GM19023 (cell line): Measurements from ENCODE around the gene ABAT.

ENCODE experiments used
- ATAC-seq: cut with Tn5 transposase; IDR thresholded peaks from one replicate; pipeline ENCODE4 v1.9.1; 2021; ENCODE audit warnings: mild to moderate bottlenecking, moderate library complexity; ENCODE audit not compliant: unreplicated experiment

The ABAT gene

DNA sequence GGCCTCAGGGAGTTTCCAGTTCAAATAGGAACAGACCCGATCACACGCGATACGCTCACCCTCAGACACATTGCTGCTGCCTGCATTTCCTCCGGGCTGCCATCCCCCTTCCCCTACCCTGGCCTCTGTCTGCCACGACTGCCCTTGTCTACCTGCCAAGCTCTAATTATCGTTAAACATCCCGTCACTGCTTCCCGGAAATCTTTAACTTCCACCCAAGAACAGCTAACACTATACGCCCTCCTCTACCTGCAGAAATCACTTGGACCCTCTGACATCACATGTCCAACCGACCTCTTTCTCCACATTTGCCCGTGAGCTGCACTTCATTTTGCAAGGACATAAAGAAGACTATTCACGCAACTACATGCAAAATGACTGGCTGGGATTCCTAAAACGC lies 40.4 kb downstream of the ABAT start:
- no peak for ATAC-seq

DNA sequence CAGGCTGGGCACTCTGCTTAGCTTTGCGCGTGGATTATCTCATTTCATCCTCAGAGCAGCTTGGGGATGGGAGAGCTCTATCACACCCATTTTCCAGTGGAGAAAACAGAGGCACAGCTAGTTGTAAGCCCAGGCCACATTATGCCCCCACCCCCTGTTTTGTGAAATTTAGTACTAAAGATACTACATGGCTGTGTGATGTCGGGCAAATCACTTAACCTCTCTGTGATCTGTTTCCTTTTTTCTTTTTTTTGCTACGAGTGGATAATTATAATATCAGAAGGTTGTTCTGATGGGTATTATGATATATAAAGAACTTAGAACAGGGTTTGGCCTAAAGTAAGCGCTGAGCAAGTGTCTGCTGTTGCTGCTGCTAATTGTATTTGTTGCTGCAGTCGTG lies 41.6 kb downstream of the ABAT start:
- no peak for ATAC-seq

DNA sequence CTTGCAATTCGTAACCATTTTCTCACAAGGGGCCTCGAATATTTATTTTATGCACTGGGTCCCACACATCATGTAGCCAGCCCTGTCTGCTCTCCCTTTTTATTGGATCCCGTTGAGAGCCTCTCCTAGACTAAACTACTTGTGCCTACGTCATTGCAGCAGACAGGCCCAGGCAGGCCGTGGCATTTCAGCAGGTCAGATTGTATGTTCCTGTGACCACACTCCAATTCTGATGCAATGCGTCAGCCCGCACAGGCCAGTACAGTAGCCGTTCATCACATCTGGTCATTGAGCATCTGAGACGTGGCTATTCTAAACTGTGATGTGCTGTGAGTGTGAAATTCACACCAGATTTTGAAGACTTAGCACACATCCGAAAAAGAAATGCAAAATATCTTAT lies 42.2 kb downstream of the ABAT start:
- ATAC-seq = no peak

DNA sequence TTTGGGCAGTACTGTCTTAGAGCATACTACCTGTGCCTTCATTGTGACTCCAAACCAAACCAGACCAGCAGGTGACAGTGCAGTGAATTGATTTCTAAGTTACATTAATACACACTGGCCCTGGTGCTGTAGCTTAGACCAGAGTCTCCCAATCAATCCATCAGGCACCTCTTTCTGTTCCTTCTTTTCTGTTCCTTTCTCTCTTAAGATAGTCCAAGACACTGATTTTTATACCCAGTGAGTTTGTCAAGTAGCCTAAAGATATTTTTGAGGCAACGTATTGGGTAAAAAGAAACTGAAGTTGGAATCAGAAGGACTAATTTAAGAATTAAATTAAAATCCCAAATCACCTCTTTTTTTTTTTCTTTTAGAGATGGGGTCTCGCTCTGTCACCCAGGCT lies 43.1 kb downstream of the ABAT start:
- ATAC-seq = no peak

DNA sequence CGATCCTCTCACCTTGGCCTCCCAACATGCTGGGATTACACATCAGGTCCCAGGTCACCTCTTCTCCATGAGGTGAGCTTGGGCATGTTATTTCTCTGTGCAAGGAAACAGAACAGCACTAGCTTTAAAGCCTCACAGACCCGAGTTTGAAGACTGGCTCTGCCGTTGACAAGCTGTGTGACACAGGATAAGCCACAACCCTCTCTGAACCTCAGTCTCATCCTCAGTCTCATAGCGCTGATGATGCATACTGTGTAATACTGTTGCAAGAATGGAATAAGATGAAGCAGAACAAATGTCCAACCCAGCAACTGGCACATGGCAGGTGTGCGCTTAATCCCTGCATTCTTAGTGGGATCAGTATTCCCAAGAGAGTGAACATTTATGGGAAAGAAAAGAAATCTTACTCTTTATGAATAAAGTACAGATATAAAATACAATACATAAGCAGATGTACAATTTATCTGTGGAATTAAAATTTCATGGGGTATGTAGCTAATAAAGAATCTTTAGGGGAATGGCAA lies 43.5 kb downstream of the ABAT start:
- no peak for ATAC-seq

DNA sequence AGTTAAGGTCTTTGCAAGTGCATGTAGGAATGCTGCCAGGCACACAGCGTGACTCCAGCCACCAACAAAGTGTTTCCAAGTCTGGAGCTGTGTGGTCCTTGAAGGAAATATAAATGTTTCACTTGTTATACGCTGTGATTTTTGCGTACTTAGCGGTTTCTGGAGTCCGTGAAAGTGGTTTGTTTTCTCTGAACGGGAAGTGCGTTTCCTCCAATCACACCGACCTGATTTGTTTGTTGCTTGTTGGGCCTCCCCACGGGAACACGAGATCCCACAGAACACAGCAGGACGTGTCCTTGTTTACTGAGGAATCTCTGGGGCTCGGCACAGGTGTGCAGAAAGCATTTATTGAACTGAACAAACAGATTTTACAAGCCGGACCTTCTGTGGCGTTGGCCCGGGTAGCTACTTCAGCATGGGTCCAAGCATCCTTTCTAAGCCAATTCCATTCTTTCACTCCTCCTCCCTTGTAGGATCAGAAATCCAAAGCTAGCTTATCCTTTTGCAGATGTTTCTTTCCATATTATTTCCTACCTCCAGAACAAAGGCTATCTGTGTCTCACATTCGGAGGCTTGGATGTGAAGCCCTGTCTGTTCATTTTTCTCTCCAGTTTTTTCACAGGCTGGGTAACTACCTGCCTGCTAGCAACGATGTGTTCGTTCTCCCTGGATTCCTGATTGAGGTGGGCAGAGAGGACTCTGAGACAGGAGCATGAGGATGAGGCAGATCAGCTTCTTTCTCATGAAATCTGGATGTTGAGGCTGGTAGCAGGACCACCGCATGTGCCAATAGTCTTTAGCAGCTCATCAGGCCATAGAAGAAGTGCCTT lies 44.6 kb downstream of the ABAT start:
- no peak for ATAC-seq

DNA sequence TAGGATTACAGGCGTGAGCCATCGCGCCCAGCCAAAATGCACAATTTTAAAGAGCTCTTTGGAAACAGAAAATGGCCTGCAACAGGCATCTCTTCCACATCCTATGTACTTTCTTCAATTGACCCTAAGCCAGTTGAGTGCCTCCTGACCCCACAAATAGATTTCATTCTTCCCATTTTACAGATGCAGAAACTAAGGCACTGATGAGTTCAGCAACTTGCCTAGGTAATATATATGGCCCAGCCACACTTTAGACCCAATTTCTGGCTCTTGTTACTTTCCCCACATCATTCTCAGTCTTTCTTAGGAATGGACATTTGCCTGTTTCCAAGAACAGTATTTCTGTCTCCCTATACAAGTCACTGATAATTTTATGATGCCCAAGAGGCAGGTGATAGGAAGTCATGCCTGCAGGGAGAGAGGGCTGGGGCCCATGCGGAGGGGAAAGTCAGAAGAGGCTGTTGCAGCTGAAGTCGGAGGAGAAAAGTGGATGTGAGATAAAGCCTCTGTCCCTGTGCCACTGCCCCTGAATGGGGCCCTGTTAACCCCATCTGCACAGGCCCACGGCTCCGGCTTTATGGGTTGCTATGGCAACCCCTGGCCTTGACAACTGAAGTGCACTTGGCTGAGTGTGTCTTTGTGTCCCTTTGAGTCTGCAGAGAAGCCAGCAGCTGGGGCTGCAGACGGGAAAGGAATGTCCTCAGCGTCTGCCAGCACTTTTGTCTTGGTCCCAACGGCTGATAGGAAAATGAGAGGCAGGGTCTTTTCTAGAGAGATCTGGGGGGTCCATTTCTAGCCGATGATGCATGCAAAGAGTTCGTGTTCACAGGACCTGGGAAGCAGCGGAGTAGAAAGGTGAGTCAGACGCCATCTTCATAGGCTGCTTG lies 45.9 kb downstream of the ABAT start:
- ATAC-seq = no peak

DNA sequence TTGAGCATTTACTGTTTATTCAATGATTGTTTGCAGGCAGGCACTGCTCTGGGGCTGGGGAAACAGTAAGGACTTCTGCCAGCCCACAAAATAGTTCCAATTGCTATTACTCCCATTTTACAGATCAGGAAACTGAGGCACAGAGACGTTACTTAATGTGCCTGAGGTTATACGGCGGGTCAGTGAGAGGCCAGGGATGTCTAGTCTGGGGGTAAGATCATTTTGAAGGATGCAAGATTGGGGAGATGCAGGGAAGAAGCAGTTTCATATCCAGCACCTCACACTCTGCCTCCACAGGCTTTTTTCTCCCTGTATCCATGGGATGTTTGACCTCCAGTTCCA lies 46.5 kb downstream of the ABAT start:
- no peak for ATAC-seq

DNA sequence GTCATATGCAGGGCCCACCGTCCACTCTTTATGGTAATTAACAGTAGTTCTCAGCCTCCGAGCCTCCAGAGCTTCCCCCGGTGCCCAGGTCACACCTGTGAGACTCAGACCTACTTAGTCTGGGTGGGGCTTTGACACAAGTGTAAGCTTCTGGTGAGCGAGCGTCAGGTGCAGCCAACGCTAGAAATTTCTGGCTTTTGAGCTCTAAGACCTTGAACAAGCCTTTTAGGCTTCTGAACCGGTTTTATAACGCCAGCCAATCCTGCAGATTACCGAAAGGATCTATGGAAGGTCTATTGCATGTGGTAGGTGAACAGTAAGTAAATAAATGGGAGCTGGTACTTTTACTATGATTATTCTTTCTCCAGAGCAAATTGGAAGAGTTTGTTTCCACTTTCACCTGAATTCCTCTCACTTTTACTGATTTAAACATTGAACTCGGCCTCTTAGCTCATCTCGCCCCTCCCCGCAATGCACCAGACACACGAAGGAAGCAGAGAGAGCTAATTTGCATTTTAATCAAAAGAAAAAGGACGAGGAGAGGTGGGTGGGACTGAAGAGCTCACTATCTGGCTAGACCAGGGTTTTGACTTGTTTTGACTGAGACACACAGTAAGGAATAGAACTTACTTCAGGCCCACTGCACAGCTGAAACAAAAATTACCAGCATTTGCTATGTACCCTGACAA lies 47.1 kb downstream of the ABAT start:
- ATAC-seq = no peak

DNA sequence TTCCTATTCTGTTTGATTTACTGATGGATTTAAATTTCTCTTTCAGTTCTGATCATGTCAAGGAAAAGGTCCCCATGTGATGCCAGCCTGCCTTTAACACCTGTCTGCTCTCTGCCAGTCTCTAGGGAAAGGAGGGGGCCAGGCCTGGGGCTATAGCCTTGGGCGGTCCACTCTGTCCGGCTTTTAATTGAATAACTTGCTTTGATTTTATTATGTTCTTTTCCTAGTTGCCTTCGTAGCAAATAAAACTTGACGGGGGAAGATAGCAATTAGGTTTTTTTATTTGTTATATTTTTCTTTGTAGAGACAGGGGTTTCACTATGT lies 47.6 kb downstream of the ABAT start:
- ATAC-seq = no peak

DNA sequence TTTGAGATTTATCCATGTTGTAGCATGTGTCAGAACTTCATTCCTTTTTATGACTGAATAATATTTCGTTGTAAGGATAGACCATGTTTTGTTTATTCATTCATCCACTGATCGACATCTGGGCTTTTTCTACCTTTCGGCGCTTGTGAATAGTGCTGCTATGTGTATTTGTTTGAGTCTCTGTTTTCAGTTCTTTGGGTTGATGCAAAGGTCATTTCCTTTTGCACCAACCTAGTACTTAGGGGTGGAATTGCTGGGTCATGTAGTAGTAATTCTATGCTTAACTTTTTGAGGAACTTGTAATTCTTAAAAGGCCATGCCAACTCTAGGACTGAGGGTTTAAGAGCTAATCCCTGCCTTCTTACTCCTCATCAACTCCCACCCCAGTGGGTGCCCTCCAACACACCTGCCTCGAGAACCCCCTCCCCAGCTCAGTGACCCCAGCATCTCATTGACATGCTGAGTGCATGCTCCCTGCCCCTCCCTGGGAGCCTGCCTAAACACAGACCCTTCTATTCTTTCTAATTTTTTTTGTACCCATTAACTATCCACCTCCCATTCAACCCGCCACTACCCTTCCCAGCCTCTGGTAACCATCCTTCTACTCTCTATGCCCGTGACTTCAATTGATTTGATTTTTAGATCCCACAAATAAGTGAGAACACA lies 51.2 kb downstream of the ABAT start:
- ATAC-seq = no peak

DNA sequence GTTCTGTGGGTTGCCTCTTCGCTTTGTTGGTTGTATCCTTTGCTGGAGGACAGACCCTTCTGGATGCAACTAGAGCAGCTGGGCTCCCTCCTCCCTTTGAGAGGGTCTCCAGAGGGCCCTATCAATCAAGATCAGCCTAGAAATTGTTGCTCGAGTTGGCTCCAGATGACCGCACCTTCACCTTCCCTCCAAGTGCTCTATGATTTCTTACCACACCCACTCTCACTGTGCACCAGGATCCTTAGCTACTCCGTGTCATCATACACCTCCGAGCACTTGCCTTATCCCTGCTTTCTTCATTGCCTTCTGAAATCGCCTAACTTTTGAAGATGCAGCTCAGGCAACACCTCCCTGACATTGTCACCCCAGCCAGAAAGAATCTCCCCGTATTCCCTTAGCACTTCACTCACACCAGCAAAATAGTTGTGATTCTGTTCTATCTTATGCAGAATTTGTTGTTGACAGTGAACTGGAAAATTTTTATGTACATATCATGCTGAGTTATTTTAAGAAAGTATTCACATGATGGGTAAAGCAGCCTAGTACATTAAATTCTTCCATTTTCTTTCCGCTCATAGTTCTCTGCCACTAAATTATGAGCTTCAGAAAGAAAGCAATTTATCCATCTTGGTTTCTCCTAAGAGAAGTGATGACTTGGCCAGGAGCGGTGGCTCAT lies 52.9 kb downstream of the ABAT start:
- no peak for ATAC-seq

DNA sequence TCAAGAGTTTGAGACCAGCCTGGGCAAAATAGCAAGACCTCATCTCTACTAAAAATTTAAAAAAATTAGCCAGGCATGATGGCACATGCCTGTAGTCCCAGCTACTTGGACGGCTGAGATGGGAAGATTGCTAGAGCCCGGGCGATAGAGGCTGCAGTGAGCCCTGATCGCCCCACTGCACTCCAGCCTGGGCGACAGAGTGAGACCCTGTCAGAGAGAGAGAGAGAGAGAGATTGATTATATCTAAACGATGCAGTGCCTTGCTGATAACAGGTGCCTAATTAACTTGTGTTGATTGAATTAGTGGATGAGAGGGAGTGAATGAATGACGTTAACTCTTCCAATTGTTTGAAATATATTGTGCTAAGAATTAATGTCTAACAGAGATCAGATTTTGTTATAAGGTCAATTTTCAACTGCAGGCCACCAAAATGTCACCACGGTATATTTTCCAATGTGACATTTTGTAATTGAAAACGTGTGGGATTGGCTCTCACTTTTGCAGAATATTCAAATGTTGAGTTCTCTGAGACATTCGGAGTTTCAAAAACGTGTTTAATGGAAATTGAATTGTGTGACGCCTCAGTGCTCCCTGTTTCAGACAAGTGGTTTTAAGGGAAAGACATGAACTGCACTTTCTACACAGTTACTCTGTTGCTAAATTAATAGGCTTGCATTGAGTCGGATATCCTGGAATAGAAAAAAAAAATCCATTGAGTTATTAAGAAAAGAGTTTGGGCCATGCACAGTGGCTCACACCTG lies 53.6 kb downstream of the ABAT start:
- ATAC-seq = no peak

DNA sequence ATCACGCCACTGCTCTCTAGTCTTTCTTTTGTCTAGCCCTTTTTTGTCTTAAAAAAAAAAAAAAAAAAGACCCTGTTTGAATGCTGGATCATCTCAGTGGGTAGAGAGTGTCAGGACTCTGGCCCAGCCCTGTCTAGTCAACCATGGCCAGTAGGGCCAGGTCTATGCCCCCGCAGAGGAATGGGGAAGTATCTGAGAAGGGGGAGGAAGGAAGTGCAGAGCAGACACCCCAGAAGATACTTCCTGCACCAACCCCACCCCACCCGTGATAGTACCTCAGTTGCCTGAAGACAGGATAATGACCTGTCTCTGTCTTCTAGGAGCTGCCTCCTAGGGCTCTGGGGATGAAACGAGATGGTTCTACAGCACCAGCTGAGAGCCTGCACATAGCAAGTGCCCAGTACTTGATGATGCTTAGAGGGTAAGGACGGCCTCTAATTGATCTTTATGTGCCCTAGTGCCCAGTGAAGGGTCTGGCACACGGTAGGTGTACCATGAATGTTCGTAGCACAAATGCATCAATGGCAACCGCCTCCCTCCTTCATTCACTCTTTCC lies 55.4 kb downstream of the ABAT start:
- ATAC-seq = no peak

DNA sequence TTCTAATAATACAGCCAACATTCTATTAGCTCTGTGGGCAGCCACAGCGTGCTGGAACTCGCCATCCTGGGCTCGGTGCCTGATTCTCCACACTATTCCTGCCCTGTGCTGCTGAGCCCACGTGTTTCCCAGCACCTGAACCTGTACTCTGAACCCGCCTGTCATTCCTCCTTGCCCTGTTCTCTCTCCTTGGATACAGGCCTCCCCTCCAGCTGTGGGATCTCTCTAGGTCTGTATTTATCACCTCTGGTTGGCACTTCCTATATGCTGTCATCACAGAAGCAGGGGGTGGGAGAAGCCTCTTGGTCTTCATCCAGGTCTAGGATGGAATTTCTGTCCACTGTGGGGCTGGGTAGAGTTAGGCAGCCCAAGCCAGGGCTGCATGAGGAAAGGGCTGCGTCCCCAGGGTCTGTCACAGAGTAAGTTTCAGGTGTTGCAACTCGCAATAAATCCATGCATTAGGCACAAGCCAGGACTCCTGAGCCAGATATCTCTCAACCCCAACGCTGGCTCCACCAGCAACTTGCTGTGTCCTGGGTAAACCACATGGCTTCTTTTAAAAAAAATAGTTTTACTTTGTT lies 56.0 kb downstream of the ABAT start:
- ATAC-seq = no peak

DNA sequence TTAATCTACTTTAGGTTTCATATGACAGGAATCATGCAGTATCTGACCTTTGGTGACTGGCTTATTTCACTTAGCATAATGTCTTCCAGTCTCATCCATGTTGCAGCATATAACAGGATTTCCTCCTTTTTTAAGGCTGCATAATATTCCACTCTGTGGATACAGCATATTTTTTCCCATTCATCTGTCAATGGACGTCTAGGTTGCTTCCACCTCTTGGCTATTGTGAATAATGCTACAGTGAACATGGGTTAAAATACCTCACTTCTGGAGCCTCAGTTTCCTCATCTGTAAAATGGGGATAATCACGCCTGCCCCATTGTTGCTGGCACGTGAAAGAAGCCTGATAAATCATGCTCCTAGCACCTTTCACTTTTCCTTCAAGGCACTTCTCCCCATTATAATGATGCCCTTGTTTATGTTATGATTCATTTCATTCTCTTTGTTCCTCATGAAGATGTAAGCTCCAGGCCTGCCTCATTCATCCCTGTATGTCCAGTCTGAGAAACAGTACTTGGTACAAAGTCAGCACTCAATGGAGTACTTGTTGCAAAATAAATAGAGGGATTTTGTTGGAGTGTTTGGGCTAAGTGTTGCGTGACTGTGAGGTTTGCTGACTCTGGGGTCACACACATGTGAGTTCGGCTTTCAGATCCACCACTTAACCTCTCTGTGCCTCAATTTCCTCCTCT lies 59.6 kb downstream of the ABAT start:
- ATAC-seq = no peak

DNA sequence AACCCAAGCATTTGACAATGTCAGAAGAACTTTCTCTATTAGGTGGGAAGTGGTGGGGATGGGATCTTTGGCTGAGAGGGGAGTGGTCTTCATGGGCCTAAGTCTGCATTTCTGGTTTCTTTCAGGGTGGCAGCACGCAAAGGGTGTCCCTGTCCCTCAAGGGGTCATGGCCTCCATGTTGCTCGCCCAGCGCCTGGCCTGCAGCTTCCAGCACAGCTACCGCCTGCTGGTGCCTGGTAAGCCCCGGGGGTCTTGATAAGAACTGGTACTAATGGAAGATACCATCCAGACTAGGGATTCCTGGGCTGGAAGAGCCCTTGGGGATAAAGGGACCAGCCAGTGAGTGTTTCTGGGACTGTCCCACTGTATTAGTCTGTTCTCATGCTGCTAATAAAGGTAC lies 61.2 kb downstream of the ABAT start:
- ATAC-seq = no peak

DNA sequence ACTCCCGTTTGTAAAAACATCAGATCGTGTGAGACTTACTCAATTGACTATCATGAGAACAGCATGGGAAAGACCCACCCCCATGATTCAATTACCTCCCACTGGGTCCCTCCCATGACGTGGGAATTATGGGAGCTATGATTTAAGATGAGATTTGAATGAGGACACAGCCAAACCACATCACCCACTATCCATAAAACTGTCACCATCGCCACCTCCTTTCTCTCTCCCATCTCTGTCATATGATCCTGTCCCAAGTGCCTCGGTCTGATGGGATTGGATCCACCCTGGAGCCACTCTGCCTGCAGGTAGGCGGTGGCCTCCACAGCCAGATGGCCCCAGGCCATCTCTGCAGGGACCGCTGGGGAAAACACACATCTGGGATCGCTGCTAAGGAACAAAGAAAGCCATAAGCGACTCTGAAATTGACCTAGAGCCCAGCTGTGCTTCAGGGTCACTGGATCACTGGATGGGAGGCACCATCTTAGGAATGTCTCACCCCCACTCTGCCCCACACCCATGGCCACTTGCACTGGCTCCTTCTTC lies 61.8 kb downstream of the ABAT start:
- no peak for ATAC-seq
